SU-DHL-6 (cell line): ENCODE measurements around the gene EPB41.
"Not testable (repeated sequence)": the region's sequence is repeated elsewhere in the genome, so short reads cannot be mapped to it uniquely, and the experiment has no call there.

Experiments
- H2AFZ ChIP-seq: fragments of 200-600 bp; sonication (generic); 2 replicates; pipeline ENCODE4 v1.6.1; 2014; ENCODE audit warnings: low read depth, mild to moderate bottlenecking, moderate library complexity, mixed read lengths, antibody characterized with exemption, low read length; ENCODE audit not compliant: severe bottlenecking
- H3F3A ChIP-seq: fragments of 200-600 bp; shearing (Covaris generic); 2 replicates; pipeline ENCODE4 v1.6.0; 2016; ENCODE audit warnings: antibody characterized with exemption, mild to moderate bottlenecking; ENCODE audit not compliant: insufficient read depth
- H3K27ac ChIP-seq: fragments of 200-600 bp; sonication (generic); 2 replicates; pipeline ENCODE4 v1.5.1; 2016; ENCODE audit warnings: low read depth, mild to moderate bottlenecking, low read length, moderate library complexity, mixed read lengths
- H3K27me3 ChIP-seq: fragments of 200-600 bp; sonication (generic), shearing (Covaris generic); 2 replicates; pipeline ENCODE4 v1.6.0; 2014; ENCODE audit warnings: mild to moderate bottlenecking, low read length
- H3K36me3 ChIP-seq: fragments of 200-600 bp; sonication (generic); 2 replicates; pipeline ENCODE4 v1.6.1; 2014; ENCODE audit warnings: mild to moderate bottlenecking, low read length, mixed read lengths
- H3K4me2 ChIP-seq: fragments of 300-600, 200-600 bp; shearing (Covaris generic), sonication (generic); 2 replicates; pipeline ENCODE4 v1.6.0; 2014; ENCODE audit warnings: low read length, low read depth, mild to moderate bottlenecking; ENCODE audit not compliant: poor library complexity, severe bottlenecking
- H3K4me3 ChIP-seq: fragments of 200-600 bp; sonication (generic); 2 replicates; pipeline ENCODE4 v1.5.1; 2014; ENCODE audit warnings: antibody characterized with exemption, low read length, mild to moderate bottlenecking, mixed read lengths; ENCODE audit not compliant: insufficient read depth, poor library complexity, severe bottlenecking
- H3K79me2 ChIP-seq: fragments of 200-600 bp; sonication (generic); 2 replicates; pipeline ENCODE4 v1.6.1; 2014; ENCODE audit warnings: mild to moderate bottlenecking, low read length, moderate library complexity; ENCODE audit not compliant: insufficient read depth
- H3K9ac ChIP-seq: fragments of 200-600 bp; sonication (generic); 2 replicates; pipeline ENCODE4 v1.7.0; 2014; ENCODE audit warnings: mild to moderate bottlenecking, low read length
- H3K9me2 ChIP-seq: fragments of 200-600 bp; sonication (generic); replicated peaks from 2 replicates; pipeline ENCODE4 v1.6.1; 2014; ENCODE audit warnings: low read length; ENCODE audit not compliant: insufficient read depth
- H3K9me3 ChIP-seq: fragments of 200-600 bp; sonication (generic); 2 replicates; pipeline ENCODE4 v1.6.1; 2014; ENCODE audit warnings: low read length, mixed read lengths; ENCODE audit not compliant: insufficient read depth
- H4K20me1 ChIP-seq: fragments of 200-600 bp; sonication (generic); 2 replicates; pipeline ENCODE4 v1.6.1; 2014; ENCODE audit warnings: low read depth, mild to moderate bottlenecking, antibody characterized with exemption, low read length, moderate library complexity, mixed read lengths
- CTCF ChIP-seq: fragments of 200-600 bp; sonication (generic); IDR thresholded peaks from one replicate; pipeline ENCODE4 v1.5.1; 2017; ENCODE audit warnings: antibody characterized with exemption, mild to moderate bottlenecking, low read length, moderate library complexity; ENCODE audit not compliant: insufficient read depth, poor library complexity, severe bottlenecking
- EZH2phosphoT487 ChIP-seq: fragments of 200-600 bp; sonication (generic), shearing (Covaris generic); conservative IDR thresholded peaks from 2 replicates; pipeline ENCODE4 v1.6.1; 2018; ENCODE audit warnings: mild to moderate bottlenecking, antibody characterized with exemption, low read length, moderate library complexity, mixed read lengths

The EPB41 gene

GRCh38 chr1:29033829-29034466, 119.6 kb downstream of the EPB41 start:
- H4K20me1 ChIP-seq: no peaks in the 10 kb centered on the region
- no peak overlapping the region for H3K9ac ChIP-seq
- H3K27me3 ChIP-seq: no peaks in the 10 kb centered on the region
- H3K36me3 ChIP-seq: peaks cover 13% of the 10 kb centered on the region; the same call in 1 of the 2 replicates
- H3K9me3 ChIP-seq: no peaks in the 10 kb centered on the region
- peaks cover 5% of the 10 kb centered on the region; the same call in 1 of the 2 replicates for H3F3A ChIP-seq
- TF ChIP-seq CTCF (peak; percentile 53), EZH2phosphoT487 (no peak)
- H3K4me3 ChIP-seq: no peak overlapping the region
- H3K79me2 ChIP-seq: no peaks in the 10 kb centered on the region
- H3K4me2 ChIP-seq: no peak overlapping the region
- no peak overlapping the region for H3K27ac ChIP-seq
- no peaks in the 10 kb centered on the region for H3K9me2 ChIP-seq
- H2AFZ ChIP-seq: no peak overlapping the region

- Histone ChIP-seq H3K9ac (no peak overlapping the region), H4K20me1 (no peaks in the 10 kb centered on the region), H3K27ac (no peak overlapping the region), H3K9me3 (no peaks in the 10 kb centered on the region), H3K79me2 (no peaks in the 10 kb centered on the region), H3K4me2 (no peak overlapping the region), H3K4me3 (no peak overlapping the region), H3K36me3 (peaks cover 7% of the 10 kb centered on the region; the same call in 1 of the 2 replicates), H3K27me3 (no peaks in the 10 kb centered on the region), H3F3A (no peaks in the 10 kb centered on the region), H3K9me2 (no peaks in the 10 kb centered on the region), H2AFZ (no peak overlapping the region)
- TF ChIP-seq EZH2phosphoT487 (no peak), CTCF (no peak)
These were observed 129.1 kb downstream of the EPB41 start for GRCh38 chr1:29043274-29043965.

- Histone ChIP-seq H3K79me2 (no peaks in the 10 kb centered on the region), H3K4me3 (no peak overlapping the region), H3F3A (no peaks in the 10 kb centered on the region), H3K27me3 (no peaks in the 10 kb centered on the region), H2AFZ (no peak overlapping the region), H3K4me2 (no peak overlapping the region), H3K9me3 (no peaks in the 10 kb centered on the region), H3K36me3 (peaks cover 4% of the 10 kb centered on the region; the same call in 1 of the 2 replicates), H3K9ac (no peak overlapping the region), H3K9me2 (no peaks in the 10 kb centered on the region), H4K20me1 (no peaks in the 10 kb centered on the region), H3K27ac (no peak overlapping the region)
- TF ChIP-seq CTCF: no peak
- no peak for TF ChIP-seq EZH2phosphoT487
These were observed 129.6 kb downstream of the EPB41 start for GRCh38 chr1:29044010-29044409.

GRCh38 chr1:29045663-29046062, 131.3 kb downstream of the EPB41 start:
- not testable (repeated sequence) for H2AFZ ChIP-seq, H3K27me3 ChIP-seq, H3K36me3 ChIP-seq, H3K27ac ChIP-seq, H3K79me2 ChIP-seq, H3K4me2 ChIP-seq, H4K20me1 ChIP-seq, H3K9ac ChIP-seq, H3K4me3 ChIP-seq, H3F3A ChIP-seq, H3K9me2 ChIP-seq, H3K9me3 ChIP-seq
